NCI-H345 treated with DMSO at 0.1 percent for 48 hours (cell line): ENCODE measurements around the gene TBL1X.

ENCODE experiments used
- DNase-seq: peaks from one replicate; lab custom pipeline; 2025; ENCODE audit not compliant: unreplicated experiment; lab: John Stamatoyannopoulos, UW

Gene TBL1X

DNA sequence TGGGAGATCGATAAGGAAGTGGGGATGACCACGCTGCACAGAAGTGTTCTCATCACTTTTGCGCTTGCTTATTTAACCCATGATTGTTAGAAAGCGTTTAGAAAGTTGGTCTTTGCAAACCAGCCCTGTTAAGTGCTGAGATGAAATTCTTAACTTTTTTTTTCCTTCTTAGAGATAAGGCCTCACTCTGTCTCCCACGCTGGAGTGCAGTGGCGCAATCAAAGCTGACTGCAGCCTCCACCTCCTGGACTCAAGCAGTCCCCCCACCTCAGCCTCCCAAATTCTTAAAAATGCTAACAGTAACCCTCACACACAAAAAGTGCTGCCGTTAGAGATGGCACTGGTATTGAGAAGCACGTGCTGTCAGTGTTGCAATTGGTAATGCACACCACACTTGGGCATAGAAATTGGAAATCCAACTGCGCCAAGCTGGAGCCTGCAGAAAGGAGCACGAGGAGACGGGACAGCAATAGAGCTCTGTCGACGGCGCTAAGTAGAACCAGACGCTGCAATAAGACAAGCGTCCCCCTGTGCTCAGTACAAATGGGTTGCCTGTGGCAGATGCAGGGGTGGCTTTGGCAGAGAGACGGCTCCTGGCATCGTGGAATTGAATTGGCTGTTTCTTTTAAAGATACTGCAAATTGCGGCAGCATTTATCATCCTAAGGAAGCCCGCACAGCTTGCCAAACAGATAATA is 113.4 kb downstream of the TBL1X start:
- no peak for DNase-seq

DNA sequence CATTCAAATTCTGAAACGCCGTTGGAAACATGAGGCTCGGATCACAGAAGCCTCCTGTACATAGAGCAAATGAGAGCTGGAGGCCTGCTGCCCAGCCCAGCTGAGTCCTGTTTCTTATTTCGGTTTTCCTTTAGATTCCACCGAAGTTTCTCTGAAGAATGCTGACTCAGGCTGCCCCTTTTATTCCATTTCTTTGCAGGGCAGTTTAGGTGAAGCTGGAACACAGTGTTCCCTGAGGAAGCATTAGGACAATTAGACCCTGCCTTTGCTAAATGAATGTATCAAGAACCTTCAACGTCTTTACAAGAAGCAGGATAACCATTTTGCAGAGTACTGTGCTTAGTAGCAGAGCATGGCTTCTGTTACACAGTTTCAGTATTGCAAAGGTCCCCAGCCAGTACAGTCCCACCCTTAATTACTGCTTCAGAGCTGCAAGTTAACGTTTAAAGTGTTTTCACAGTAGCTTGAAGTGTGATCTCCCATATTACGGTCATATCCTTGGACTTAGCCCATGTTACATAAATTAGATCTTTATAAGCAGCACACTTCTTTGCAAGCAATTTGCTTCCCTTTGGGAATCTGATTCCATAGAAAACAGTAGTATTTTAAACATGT is 117.0 kb downstream of the TBL1X start:
- no peak for DNase-seq

DNA sequence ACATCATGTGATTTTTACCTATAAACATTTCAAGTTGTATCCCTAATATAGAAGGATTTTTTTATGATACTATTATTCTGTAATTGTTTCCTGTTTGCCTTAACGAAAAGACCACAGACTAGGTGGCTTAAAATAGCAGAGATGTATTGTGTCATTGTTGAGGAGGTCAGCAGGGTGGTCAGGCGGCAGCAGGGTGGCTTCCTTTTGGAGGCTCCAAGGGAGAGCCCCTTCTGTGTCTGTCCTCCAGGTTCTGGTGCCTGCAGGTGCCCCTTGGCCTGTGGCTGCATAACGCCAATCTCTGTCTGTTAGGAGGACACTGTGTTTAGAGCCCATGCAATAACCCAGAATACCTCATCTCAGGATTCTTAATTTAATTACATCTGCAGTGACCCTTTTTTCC is 118.1 kb downstream of the TBL1X start:
- DNase-seq: no peak

DNA sequence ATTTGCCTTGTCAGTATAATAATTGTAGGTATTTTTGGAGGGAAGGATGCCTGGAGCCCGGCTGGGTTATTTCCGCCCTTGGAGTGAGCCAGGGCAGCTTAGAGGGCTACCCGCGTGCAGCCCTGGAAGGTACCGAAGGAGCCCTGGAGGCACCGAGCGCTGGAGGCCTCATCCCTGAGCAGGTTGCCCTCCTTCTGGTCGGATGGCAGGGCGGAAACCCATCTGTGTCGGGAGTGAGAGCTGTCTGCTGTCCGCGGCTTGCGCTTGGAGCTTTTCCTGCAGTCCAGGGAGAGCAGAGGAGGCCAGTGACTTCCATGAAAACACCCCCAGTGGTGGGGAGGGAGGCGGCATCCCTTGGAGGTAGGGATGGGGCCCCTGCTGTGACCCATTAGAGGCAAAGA is 122.1 kb downstream of the TBL1X start:
- DNase-seq: peak; percentile 55

GRCh38 chrX:9587642-9588041 is 122.8 kb downstream of the TBL1X start:
- DNase-seq: peak; percentile 12

DNA sequence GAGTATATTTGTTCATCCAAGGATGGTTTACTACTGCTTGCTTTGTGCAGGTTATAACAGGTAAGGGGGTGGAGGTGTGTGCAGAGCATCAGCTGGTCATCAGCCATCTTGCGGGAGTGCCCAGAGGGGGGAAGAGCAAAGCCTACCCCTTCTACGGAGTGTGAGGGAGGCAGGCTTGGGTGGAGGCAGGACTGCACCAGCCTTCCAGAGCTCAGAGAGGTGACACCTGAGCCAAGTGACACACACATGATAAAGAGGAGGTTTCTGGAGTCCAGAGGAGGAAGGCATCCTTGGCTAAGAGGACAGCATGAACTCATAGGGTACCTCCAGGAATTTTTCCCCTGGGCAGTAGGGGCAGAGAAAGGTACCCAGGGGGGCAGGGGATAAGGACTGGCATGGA is 126.6 kb downstream of the TBL1X start:
- no peak for DNase-seq

DNA sequence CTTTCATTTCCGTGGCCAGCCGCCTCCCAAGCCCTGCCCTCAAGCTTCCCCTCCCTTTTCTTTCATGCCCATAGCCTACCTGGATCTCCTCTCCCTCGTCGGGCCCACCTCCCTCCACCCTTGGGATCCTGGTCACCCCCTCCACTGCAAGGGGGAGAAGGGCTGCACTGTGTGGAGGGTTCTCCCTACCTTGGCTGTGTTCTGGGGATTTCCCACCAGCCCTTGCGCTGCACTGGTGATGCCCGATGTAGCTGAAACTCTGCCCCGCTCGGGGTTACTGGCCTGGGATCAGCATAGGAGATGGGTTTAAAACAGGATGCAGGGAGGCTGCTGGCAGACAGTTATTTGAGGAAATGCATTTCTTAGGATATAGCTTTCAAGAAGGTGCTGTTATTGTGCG is 128.9 kb downstream of the TBL1X start:
- DNase-seq: no peak

GRCh38 chrX:9595174-9595573 is 130.3 kb downstream of the TBL1X start:
- DNase-seq: no peak

GRCh38 chrX:9596837-9597236 is 132.0 kb downstream of the TBL1X start:
- DNase-seq: no peak

- DNase-seq: no peak
Measured at GRCh38 chrX:9597361-9598035, 132.6 kb downstream of the TBL1X start.

- DNase-seq: no peak
Measured at GRCh38 chrX:9598344-9598743, 133.5 kb downstream of the TBL1X start.

- no peak for DNase-seq
Measured at GRCh38 chrX:9604111-9604907, 139.5 kb downstream of the TBL1X start.

DNA sequence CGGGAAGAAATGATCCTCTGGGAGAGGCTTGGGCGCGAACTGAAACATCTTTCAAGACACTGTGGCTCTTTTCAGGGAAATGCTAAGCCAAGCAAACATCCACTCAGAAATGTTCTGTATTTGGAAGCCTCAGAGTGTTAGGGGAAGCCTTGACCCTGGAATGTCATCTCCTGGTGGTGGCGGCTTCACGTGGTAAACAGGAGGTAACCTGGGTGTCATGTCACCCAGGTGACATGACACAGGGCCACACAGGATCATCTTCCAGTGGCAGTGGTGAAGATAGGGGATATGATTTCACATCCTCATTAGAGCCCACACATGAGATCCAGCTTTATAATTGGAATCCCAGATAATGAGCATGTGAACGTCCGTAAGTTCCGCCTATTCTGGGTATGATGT is 140.0 kb downstream of the TBL1X start:
- no peak for DNase-seq

GRCh38 chrX:9605484-9605883 is 140.6 kb downstream of the TBL1X start:
- DNase-seq: no peak

DNA sequence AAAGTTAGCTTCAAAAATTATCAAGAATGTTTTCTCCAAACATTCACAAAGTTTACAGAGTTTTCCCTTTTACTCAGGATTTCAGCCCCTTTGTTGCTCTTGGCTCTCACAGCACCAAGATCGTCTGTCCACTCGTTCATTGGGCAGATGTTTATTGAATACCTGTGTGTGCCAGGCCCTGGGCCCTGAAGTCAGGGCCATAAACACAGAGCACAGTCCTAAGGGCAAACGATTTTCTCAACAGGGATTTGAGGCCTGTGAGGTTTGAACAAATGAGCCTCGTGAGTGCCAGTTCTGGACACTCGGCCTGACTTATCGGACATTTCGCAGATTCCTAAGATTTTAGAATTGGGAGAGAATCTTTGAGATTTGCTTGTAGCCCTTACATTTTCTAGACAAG is 142.1 kb downstream of the TBL1X start:
- no peak for DNase-seq

GRCh38 chrX:9609499-9609898 is 144.6 kb downstream of the TBL1X start:
- no peak for DNase-seq

GRCh38 chrX:9609987-9610386 is 145.1 kb downstream of the TBL1X start:
- no peak for DNase-seq

DNA sequence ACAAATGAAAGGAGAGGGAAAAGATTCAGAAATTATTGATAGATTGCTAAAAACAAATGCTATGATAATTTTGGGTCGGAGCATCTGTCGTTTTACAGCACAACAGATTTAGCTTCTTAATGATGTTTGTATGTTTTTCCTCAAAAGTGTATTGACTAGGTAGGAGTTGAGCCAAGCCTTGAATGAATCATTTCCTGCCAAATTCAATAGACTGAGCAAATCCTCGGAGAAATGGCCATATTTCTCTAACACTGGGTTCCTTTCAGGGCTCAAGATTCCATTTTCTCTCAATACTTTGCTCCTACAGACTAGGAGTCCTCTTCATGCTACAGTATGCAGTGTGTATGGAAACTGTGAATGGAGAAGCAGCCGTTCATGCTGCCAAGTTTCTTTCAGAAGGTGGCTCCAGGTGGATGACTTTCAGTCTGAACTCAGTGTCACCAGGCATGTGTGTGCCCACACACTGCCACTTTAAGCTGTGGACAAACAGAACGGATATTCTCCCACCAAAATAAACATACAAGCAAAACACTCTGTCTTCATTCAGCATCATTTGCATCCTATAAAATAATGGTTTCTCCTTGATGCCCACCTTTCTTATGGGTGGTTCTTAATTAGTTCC is 146.0 kb downstream of the TBL1X start:
- no peak for DNase-seq

DNA sequence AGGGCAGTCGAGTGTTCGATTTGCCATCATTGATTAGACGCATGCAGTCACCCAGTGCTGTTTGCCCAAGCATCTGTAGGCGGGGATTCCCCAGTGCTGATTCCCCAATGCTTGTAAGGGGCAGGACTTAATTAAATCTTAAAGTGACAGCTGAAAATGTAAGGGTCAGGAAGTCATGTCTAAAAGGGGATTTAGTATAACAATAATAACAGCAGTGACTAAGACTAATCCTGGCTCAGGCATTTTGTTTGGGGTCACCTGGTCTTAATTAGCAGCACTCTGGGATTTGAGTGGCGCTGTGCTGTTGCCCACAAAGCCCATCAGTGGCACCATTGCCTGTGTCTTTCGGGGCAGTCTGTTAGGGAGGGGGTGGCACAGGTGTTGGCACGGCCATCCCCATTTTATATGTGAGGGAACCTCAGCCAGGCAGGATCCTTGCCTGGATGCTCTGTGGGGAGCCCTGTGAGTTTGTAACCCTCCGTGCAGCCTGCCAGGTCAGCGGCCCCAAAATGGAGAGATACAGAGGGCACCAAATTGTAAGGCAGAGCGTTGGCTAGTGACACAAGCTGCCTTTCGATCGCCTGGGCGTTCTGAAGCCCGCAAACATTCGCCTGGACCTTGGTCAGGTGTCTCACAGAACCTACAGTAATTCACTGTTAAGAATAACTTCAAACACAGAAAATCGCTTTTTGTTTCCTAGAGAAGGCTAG is 146.7 kb downstream of the TBL1X start:
- no peak for DNase-seq

DNA sequence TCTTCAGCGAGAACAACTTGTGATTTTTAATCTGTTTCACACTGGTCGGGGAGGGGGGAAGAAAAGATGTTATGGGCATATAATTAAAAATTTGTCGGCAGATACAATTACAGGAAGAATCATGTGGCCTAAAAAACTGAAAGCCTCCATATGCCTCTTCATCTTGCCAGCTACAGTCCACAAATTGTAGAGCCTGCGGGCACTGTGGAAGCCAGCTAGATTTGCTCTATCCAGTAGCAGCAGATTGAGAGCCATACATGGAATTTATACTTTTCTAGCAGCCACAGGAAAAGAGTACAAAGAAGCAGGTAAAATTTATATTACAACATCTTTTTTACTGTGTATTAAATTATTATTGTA is 147.3 kb downstream of the TBL1X start:
- DNase-seq: no peak

DNA sequence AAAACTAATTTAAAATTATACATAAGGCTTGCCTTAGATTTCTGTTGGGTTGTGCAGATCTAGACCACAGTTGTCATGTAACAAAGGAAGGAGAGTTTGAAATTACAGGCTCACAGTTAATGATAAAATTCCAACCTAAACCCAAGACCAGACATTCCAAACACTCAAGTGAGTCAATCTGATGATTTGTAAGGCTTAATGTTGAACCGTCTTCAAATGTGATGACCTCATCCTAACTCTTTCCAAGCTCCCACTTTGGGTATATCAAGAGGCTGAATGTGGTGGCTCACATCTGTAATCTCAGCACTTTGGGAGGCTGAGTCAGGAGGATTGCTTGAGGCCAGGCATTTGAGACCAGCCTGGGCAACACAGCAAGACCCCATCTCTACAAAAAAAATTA is 149.2 kb downstream of the TBL1X start:
- DNase-seq: no peak
